CD14-positive monocyte (primary cell): ENCODE measurements around the gene RHBDL3. TPM values are rescaled to one million over a fixed set of nuclear protein-coding genes. Genes with fewer than 3 reads are reported as not detected.

Experiments
- DNase-seq, 3 donors: peaks; one replicate each; pipeline ENCODE4 v3.0.0-alpha.2; 2011 to 2022
- H2AFZ ChIP-seq: 2 replicates; pipeline ENCODE4 v1.6.0; 2012; ENCODE audit warnings: mild to moderate bottlenecking, low read depth, low read length, inconsistent platforms; ENCODE audit not compliant: insufficient read depth, poor library complexity, severe bottlenecking
- H3K27ac ChIP-seq, 2 donors: 1 replicate in 1 of 2; 2 replicates in 1 of 2; pipeline ENCODE4 v1.5.1; 2012 to 2013; ENCODE audit warnings: low read length in 2 of 2, control low read depth in 1 of 2, inconsistent platforms in 1 of 2, low read depth in 1 of 2, mild to moderate bottlenecking in 1 of 2
- H3K27me3 ChIP-seq, 2 donors: one replicate each; pipeline versions ENCODE4 v1.6.0 to v1.6.1; 2011 to 2013; ENCODE audit warnings: low read length in 2 of 2; ENCODE audit not compliant: control insufficient read depth in 2 of 2, insufficient read depth in 2 of 2
- H3K36me3 ChIP-seq, 2 donors: replicated peaks in 1 of 2; 1 replicate in 1 of 2; 2 replicates in 1 of 2; pipeline versions ENCODE4 v1.5.1 to v1.6.1; 2012 to 2013; ENCODE audit warnings: low read length in 2 of 2, control low read depth in 1 of 2, inconsistent platforms in 1 of 2, mild to moderate bottlenecking in 1 of 2; ENCODE audit not compliant: insufficient read depth in 2 of 2, control insufficient read depth in 1 of 2
- H3K4me1 ChIP-seq, 2 donors: 1 replicate in 1 of 2; 2 replicates in 1 of 2; pipeline versions ENCODE4 v1.5.1 to v1.6.1; 2012 to 2013; ENCODE audit warnings: low read length in 2 of 2, control low read depth in 1 of 2, inconsistent platforms in 1 of 2, mild to moderate bottlenecking in 1 of 2, moderate library complexity in 1 of 2; ENCODE audit not compliant: insufficient read depth in 2 of 2, control insufficient read depth in 1 of 2
- H3K4me2 ChIP-seq: replicated peaks from 2 replicates; pipeline ENCODE3; 2012; ENCODE audit warnings: low read length, moderate library complexity, mild to moderate bottlenecking; ENCODE audit not compliant: poor library complexity, severe bottlenecking; ENCODE audit errors: extremely low read depth
- H3K4me3 ChIP-seq, 3 experiments: fragments of 200-600 bp in 1 of 3; sonication (generic) in 1 of 3; replicated peaks in 1 of 3; 1 replicate in 2 of 3; 2 replicates in 1 of 3; pipeline ENCODE4 v1.5.1; 2011 to 2013; ENCODE audit warnings: low read length in 3 of 3, mild to moderate bottlenecking in 3 of 3, control low read depth in 2 of 3, low read depth in 2 of 3, inconsistent platforms in 1 of 3, moderate library complexity in 1 of 3
- H3K79me2 ChIP-seq: 2 replicates; pipeline ENCODE4 v1.6.0; 2012; ENCODE audit warnings: mild to moderate bottlenecking, control low read depth, inconsistent platforms, low read length, moderate library complexity; ENCODE audit not compliant: insufficient read depth
- H3K9ac ChIP-seq: 2 replicates; pipeline ENCODE4 v1.6.0; 2017; ENCODE audit warnings: low read length, mild to moderate bottlenecking; ENCODE audit not compliant: insufficient read depth, poor library complexity, severe bottlenecking
- H3K9me3 ChIP-seq, 2 donors: replicated peaks in 1 of 2; 1 replicate in 1 of 2; 2 replicates in 1 of 2; pipeline versions ENCODE4 v1.5.1 to v1.6.1; 2012 to 2013; ENCODE audit warnings: low read length in 2 of 2, control low read depth in 1 of 2; ENCODE audit not compliant: control insufficient read depth in 1 of 2, insufficient read depth in 1 of 2
- H4K20me1 ChIP-seq: 2 replicates; pipeline ENCODE4 v1.6.0; 2012; ENCODE audit warnings: mild to moderate bottlenecking, low read length, control low read depth, moderate library complexity; ENCODE audit not compliant: insufficient read depth
- H3K27ac Mint-ChIP-seq, 7 donors: one replicate each; pipeline ENCODE4 v1.8.0; 2020; ENCODE audit warnings: mild to moderate bottlenecking in 7 of 7, mixed read lengths in 7 of 7, moderate library complexity in 6 of 7, inconsistent platforms in 2 of 7
- H3K27me3 Mint-ChIP-seq, 3 donors: one replicate each; pipeline ENCODE4 v1.8.0; 2021 to 2022; ENCODE audit warnings: low read depth in 3 of 3, mild to moderate bottlenecking in 3 of 3, mixed read lengths in 3 of 3, moderate library complexity in 3 of 3, inconsistent platforms in 1 of 3
- H3K36me3 Mint-ChIP-seq, 2 donors: one replicate each; pipeline ENCODE4 v1.8.0; 2020; ENCODE audit warnings: mixed read lengths in 2 of 2, inconsistent platforms in 1 of 2, mild to moderate bottlenecking in 1 of 2
- H3K4me1 Mint-ChIP-seq: one replicate; pipeline ENCODE4 v1.8.0; 2020; ENCODE audit warnings: mild to moderate bottlenecking, mixed read lengths
- H3K4me3 Mint-ChIP-seq, 2 donors: one replicate each; pipeline ENCODE4 v1.8.0; 2020; ENCODE audit warnings: mild to moderate bottlenecking in 2 of 2, mixed read lengths in 2 of 2, moderate library complexity in 1 of 2
- H3K9me3 Mint-ChIP-seq, 7 donors: one replicate each; pipeline ENCODE4 v1.8.0; 2020 to 2022; ENCODE audit warnings: mixed read lengths in 7 of 7, mild to moderate bottlenecking in 6 of 7, moderate library complexity in 6 of 7, inconsistent platforms in 2 of 7
- CTCF ChIP-seq: fragments of 200-600 bp; IDR thresholded peaks from one replicate; pipeline ENCODE4 v1.8.0; 2022; ENCODE audit warnings: antibody characterized with exemption, mild to moderate bottlenecking
- WGBS: methylation state at CpG from one replicate; pipeline ENCODE4 v1.1.5; 2013; ENCODE audit warnings: missing lambda C conversion rate; ENCODE audit not compliant: insufficient coverage; 5-methylcytosine and 5-hydroxymethylcytosine counted together
- intact Hi-C, 2 donors: fragments of 100-400 bp; cut with micrococcal nuclease; formaldehyde crosslinking; loops; one replicate each; pipeline versions ENCODE4 v1.15.0 to v1.15.1; 2023
- polyA plus RNA-seq, 3 donors: library from polyadenylated mRNA; depleted of rRNA in 1 of 3; unstranded in 2 of 3; stranded (reverse) in 1 of 3; fragments of 300-500 nt in 2 of 3; fragments of >200 nt in 1 of 3; fragmentation: Illumina TruSeq in 2 of 3; gene quantifications; 1 replicate in 2 of 3; 2 replicates in 1 of 3; pipeline ENCODE4 v1.2.3, GENCODE V29; 2012 to 2021

The RHBDL3 gene
- polyA plus RNA-seq, 3 donors: 0.05 TPM; not detected in 2

- 59% methylated on average over 5 of the region's 6 CpGs for WGBS
- Histone ChIP-seq H3K4me3 (no peak overlapping the region), H2AFZ (no peak overlapping the region), H3K27ac (no peak overlapping the region), H3K36me3 (no peaks in the 10 kb centered on the region), H3K79me2 (no peaks in the 10 kb centered on the region), H3K27me3 (no peaks in the 10 kb centered on the region), H3K9me3 (no peaks in the 10 kb centered on the region), H4K20me1 (no peaks in the 10 kb centered on the region), H3K4me2 (no peak overlapping the region), H3K9ac (no peak overlapping the region), H3K4me1 (no peaks in the 10 kb centered on the region)
- H3K9me3 Mint-ChIP-seq: no peaks in the 10 kb centered on the region
- no peak overlapping the region for H3K4me3 Mint-ChIP-seq
- no peaks in the 10 kb centered on the region for H3K36me3 Mint-ChIP-seq
- TF ChIP-seq CTCF: no peak
- intact Hi-C loops: no loop called here
- H3K4me1 Mint-ChIP-seq: peaks cover 6% of the 10 kb centered on the region
- H3K27ac Mint-ChIP-seq: no peak overlapping the region
- DNase-seq: no peak
- H3K27me3 Mint-ChIP-seq: peaks cover 2 to 9% (median 3%) of the 10 kb centered on the region in 3 donors
Measured at GRCh38 chr17:32298298-32298697, 32.7 kb downstream of the RHBDL3 start.

GRCh38 chr17:32298721-32299579, 33.3 kb downstream of the RHBDL3 start:
- no peaks in the 10 kb centered on the region for H3K9me3 Mint-ChIP-seq
- Histone ChIP-seq H3K9me3 (no peaks in the 10 kb centered on the region), H3K27ac (no peak overlapping the region), H3K4me1 (no peaks in the 10 kb centered on the region), H3K4me3 (no peak overlapping the region), H3K4me2 (no peak overlapping the region), H3K79me2 (no peaks in the 10 kb centered on the region), H3K36me3 (no peaks in the 10 kb centered on the region), H4K20me1 (no peaks in the 10 kb centered on the region), H2AFZ (no peak overlapping the region), H3K27me3 (no peaks in the 10 kb centered on the region), H3K9ac (no peak overlapping the region)
- WGBS: 76% methylated on average over 10 of the region's 13 CpGs
- intact Hi-C loops: no loop called here
- peaks cover 6% of the 10 kb centered on the region for H3K4me1 Mint-ChIP-seq
- H3K36me3 Mint-ChIP-seq: no peaks in the 10 kb centered on the region
- peak overlapping the region in 1 of 7 donors; percentile 23 for H3K27ac Mint-ChIP-seq
- no peak overlapping the region for H3K4me3 Mint-ChIP-seq
- no peak for DNase-seq
- H3K27me3 Mint-ChIP-seq: peaks cover 2 to 11% (median 3%) of the 10 kb centered on the region in 3 donors
- TF ChIP-seq CTCF: no peak
